ENCODE measurements around the gene RAD51B. TPM values are rescaled to one million over a fixed set of nuclear protein-coding genes. Genes with fewer than 3 reads are reported as not detected.

The RAD51B gene
- total and polyA plus RNA-seq, 7 donors = 2.4 to 24.4 (median 7.1) TPM

GRCh38 chr14:68482018-68482417 lies 662.4 kb downstream of the RAD51B start:
- TF ChIP-seq POLR2A (IDR thresholded peaks at IDR 0.05) (no peak), EP300 (IDR thresholded peaks at IDR 0.05) (no peak), POLR2AphosphoS5 (IDR thresholded peaks at IDR 0.05) (no peak), CTCF (IDR thresholded peaks at IDR 0.05) (no peak)
- Histone ChIP-seq H3K4me3 (no peak overlapping the region), H3K4me1 (peaks cover 0 to 18% (median 10%) of the 10 kb centered on the region in 4 donors), H3K27me3 (no peaks in the 10 kb centered on the region), H3K9me3 (no peaks in the 10 kb centered on the region), H3K27ac (no peak overlapping the region), H3K36me3 (no peaks in the 10 kb centered on the region)
- WGBS, 2 donors = 96 to 97% methylated on average over 2 of the region's 2 CpGs
- intact Hi-C loops (cut with DNase I) = no loop called here
- no peak for DNase-seq

- H3K9me3 ChIP-seq = no peaks in the 10 kb centered on the region
- TF ChIP-seq CTCF (IDR thresholded peaks at IDR 0.05) = no peak
- TF ChIP-seq POLR2AphosphoS5 (IDR thresholded peaks at IDR 0.05) = no peak
- no peak for TF ChIP-seq EP300 (IDR thresholded peaks at IDR 0.05)
- TF ChIP-seq POLR2A (IDR thresholded peaks at IDR 0.05) = no peak
- peaks cover 0 to 15% (median 6%) of the 10 kb centered on the region in 4 donors for H3K4me1 ChIP-seq
- no peaks in the 10 kb centered on the region for H3K36me3 ChIP-seq
- intact Hi-C loops (cut with DNase I) = no loop called here
- WGBS, 2 donors = 98 to 100% methylated on average over 1 of the region's 1 CpG
- H3K27me3 ChIP-seq = no peaks in the 10 kb centered on the region
- no peak overlapping the region for H3K4me3 ChIP-seq
- H3K27ac ChIP-seq = peak overlapping the region in 1 of 4 donors; percentile 21
- DNase-seq = no peak
These were observed 663.3 kb downstream of the RAD51B start for GRCh38 chr14:68482772-68483395.

GRCh38 chr14:68486033-68486732 lies 666.6 kb downstream of the RAD51B start:
- Histone ChIP-seq H3K4me1 (peaks cover 0 to 15% (median 6%) of the 10 kb centered on the region in 4 donors), H3K36me3 (no peaks in the 10 kb centered on the region), H3K27ac (no peak overlapping the region), H3K4me3 (no peak overlapping the region), H3K27me3 (no peaks in the 10 kb centered on the region), H3K9me3 (no peaks in the 10 kb centered on the region)
- TF ChIP-seq CTCF (IDR thresholded peaks at IDR 0.05) = no peak
- no peak for TF ChIP-seq EP300 (IDR thresholded peaks at IDR 0.05)
- no peak for TF ChIP-seq POLR2A (IDR thresholded peaks at IDR 0.05)
- no peak for TF ChIP-seq POLR2AphosphoS5 (IDR thresholded peaks at IDR 0.05)
- DNase-seq = no peak
- intact Hi-C loops (cut with DNase I) = no loop called here
- 48 to 77% methylated on average over 7 of the region's 7 CpGs for WGBS, 2 donors

GRCh38 chr14:68486809-68487208 lies 667.2 kb downstream of the RAD51B start:
- no peaks in the 10 kb centered on the region for H3K36me3 ChIP-seq
- no peaks in the 10 kb centered on the region for H3K9me3 ChIP-seq
- TF ChIP-seq CTCF (IDR thresholded peaks at IDR 0.05) (no peak), POLR2AphosphoS5 (IDR thresholded peaks at IDR 0.05) (no peak), EP300 (IDR thresholded peaks at IDR 0.05) (no peak), POLR2A (IDR thresholded peaks at IDR 0.05) (no peak)
- no peak overlapping the region for H3K4me3 ChIP-seq
- H3K27me3 ChIP-seq = no peaks in the 10 kb centered on the region
- no peak for DNase-seq
- intact Hi-C loops (cut with DNase I) = no loop called here
- peaks cover 0 to 15% (median 6%) of the 10 kb centered on the region in 4 donors for H3K4me1 ChIP-seq
- WGBS, 2 donors = 90 to 96% methylated on average over 6 of the region's 6 CpGs
- no peak overlapping the region for H3K27ac ChIP-seq
